Hypothalamus (tissue), 51 donors: ENCODE results near the gene B3GALNT2.
"Not testable (repeated sequence)": the region's sequence is repeated elsewhere in the genome, so short reads cannot be mapped to it uniquely, and the experiment has no call there.

Experiments
- DNase-seq, 51 donors: peaks; one replicate each; lab custom pipeline; 2025; lab: John Stamatoyannopoulos, UW

B3GALNT2 gene

DNA sequence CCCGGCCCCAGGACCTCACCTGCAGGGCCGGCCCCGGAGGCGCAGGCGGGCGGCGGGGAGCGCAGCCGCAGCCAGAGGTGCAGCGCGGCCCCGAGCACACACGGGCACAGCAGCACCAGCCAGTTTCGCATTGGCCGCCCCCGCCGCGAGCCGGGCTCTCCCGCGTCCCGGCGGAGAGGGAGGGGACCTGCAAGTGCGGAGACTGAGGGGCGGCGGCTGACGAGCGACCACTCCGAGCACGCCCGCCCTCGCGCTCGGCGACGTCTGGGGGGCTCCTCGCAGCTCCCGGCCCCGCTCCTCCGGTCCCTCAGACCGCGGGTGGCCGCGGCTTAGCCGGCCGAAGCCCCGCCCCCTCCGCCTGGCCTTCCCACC is at the start of gene B3GALNT2:
Gene B3GALNT2 (minus strand): TSS at position 331 of the 372 bp plus-strand sequence. CDS start 200 bp downstream, at position 131.
- DNase-seq, result no peak

DNA sequence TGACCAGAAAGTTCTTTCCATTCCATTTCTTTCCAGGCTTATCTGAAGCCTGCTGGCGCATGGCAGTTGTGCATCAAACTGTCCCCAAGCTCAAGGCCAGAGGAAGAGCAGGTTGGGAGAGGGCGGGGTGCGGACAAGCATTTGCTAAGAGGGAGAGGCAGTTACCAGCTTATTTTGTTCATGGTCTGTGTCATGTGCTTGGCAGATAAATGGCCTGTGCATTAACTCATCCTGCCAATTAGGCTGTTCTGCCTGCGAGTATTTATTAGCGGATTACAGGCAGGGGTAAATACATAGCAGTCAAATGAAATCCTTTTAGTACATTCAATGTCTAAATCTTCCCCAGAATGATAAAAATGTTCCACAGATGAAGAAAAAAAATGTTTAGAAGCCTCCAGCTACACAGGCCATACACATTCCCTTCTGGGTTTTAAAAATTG is 48.9 kb upstream of the B3GALNT2 start:
- DNase-seq, result peak in 1 of 51 donors; percentile 8

DNA sequence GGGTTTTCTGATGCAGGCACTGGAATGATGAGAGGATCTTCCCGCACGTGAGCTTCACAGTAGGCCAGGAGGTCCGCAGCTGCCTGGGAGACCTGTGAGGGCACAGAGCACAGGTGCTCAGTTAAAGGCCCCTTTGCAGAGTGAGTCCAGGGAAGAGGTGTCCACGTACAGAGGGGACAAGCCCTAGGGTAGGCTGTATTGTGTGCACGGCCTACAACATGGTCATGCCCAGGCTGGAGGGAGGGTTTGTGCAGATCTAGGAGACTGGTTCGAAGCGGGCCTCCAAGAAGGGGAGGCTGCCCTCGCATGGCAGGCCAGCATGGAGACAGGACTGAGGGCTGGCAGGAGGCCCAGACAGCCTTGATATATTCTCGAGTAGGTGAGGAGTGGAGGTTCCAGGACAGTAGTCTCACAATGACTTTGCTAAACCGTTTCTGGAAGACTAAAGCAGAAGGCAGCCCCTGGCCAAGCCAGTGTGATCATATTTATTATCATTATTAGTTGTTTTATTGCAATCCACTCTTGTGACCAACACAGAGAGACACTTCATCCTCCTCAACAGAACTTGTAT is 48.0 kb upstream of the B3GALNT2 start:
- no peak for DNase-seq

DNA sequence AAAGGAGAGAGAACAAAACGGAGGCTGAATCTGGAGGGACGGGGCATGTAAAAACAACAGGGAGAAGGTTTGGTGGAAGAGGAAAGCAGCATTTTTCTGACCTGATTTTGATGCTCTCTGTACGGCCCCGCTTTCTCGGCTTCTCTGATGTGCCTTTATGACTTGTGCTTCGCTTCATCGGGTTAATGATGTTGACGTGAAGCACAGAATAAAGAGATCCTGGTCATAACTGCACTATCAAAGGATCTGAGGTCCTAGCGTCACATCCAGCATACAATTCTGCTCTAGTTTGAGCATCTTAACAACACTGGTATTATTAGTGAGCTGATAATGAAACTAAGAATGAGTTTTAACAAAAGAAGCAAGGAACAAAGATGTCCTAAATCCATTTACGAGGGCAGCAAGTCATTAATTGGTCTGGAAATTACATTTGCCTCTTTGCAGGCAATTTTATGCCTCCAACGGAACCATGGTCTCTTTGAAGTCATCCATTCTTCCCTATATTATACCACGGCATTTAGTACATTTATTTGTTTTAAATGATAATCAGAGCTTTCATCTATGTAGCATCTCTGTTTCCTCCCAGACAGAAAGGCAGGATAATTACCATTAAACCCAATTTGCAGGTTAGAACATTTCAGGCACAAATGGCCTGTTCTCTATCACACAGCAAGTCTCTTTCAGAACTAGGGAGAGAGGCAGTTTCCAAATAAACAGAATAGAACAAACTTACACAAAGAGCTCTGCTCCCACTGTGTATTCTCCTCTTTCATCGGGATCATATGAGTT is 45.3 kb upstream of the B3GALNT2 start:
- DNase-seq, result no peak

DNA sequence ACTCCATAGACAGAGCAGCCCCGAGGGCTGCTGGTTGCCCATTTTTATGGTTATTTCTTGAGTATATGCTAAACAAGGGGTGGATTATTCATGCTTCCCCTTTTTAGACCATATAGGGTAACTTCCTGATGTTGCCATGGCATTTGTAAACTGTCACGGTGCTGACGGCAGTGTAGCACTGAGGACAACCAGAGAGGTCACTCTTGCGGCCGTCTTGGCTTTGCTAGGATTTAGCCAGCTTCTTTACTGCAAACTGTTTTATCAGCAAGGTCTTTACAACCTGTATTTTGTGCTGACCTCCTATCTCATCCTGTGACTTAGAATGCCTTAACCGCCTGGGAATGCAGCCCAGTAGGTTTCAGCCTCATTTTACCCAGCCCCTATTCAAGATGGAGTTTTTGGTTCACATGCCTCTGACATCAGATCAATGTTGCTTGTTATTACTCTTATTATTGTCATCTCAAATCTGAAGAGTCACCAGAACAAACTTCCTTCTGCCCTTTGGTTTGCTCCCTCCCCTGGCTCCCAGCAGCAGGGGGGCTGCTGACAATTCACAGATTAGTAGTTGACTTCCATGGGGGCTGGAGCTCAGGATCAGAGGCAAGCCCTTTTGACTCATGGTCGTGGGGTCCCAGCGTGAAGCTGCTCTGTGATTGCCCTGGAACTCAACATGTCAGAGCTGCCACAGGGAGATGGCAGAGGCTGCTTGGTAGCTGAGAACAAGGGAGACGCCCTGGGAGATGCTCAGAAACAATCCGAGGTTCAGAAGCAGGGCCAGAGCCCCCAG is 42.3 kb upstream of the B3GALNT2 start:
- DNase-seq, result peak in 1 of 51 donors; percentile 2

DNA sequence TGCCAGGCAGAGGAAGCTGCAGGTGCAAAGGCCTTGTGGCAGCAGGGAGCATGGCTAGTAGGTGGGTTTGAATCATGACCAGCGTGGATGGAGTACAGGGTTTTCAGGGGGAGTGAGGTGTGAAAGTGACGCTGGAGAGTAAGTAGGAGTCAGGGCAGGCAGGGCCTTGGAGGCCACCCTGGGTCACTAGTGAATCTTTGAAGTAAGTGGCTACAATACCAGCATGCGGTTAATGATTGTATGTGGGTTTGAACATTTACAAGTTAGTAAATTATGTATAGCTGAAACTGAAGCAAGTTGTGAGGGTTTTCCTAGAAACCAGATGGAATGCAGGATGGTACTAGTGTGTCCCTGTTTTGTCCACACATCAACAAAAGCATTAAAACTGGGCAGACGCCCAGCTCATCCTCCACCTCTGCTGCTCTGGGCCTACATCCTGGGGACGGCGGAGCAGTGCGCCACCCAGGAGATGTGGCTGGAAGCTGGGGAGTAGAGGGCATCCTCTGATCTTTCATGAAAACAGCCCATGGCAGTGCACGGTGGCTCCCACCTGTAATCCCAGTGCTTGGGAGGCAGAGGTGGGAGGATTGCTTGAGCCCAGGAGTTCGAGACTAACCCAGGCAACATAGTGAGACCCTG is 41.2 kb upstream of the B3GALNT2 start:
- no peak for DNase-seq

DNA sequence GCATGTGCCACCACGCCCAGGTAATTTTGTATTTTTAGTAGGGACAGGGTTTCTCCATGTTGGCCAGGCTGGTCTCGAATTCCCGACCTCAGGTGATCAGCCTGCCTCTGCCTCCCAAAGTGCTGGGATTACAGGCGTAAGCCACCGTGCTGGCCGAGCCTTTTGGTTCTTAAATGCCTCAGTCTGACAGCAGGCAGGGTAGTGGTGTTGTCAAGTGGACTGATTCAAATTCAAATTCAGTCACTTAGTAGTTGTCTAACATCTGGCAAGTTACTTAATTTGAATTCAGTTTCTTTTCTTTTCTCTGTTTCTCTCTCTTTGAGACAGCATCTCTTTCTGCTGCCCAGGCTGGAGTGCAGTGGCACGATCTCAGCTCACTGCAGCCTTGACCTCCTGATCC is 38.6 kb upstream of the B3GALNT2 start:
- DNase-seq, result not testable (repeated sequence)

DNA sequence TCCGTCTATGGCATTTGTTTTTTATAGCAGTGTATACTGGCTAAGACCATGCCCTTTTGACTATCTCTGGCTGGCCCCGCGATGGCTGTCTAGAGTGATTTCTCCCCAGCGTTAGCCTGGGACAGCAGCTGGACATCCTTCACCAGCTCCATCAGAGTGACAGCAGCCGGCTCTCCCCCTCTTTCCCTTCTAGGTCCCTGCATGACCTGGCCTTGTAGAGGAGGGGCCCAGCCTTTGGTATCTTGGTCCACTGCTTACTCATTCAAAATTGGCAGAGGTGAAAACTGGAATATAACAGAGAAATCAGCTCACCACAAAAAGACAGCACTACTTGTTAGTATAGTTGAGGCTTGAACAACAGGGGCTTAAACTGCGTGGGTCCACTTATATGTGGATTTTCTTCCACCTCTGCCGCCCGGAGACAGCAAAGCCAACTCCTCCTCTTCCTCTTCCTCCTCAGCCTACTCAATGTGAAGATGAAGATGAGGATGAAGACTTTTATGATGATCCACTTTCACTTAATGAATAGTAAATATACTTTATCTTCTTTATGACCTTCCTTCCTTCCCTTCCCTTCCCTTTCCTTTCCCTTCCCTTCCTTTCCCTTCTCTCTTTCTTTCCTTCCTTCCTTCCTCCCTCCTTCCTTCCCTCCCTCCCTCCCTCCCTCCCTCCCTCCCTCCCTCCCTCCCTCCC is 29.4 kb upstream of the B3GALNT2 start:
- DNase-seq, result no peak

DNA sequence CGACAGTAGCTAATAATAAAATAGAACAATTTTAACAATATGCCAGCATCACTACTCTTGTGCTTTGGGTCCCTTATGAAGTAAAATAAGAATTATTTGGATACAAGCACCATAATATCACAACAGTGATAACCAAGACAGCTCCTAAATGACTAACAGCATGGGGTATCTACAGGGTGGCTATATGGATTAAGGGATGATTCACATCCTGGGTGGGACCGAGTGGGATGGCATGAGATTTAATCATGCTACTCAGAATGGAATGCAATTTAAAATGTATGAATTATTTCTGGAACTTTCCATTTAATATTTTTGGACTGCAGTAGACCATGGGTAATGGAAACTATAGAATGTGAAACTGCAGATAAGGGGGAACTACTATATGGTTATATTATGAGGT is 28.1 kb upstream of the B3GALNT2 start:
- no peak for DNase-seq

DNA sequence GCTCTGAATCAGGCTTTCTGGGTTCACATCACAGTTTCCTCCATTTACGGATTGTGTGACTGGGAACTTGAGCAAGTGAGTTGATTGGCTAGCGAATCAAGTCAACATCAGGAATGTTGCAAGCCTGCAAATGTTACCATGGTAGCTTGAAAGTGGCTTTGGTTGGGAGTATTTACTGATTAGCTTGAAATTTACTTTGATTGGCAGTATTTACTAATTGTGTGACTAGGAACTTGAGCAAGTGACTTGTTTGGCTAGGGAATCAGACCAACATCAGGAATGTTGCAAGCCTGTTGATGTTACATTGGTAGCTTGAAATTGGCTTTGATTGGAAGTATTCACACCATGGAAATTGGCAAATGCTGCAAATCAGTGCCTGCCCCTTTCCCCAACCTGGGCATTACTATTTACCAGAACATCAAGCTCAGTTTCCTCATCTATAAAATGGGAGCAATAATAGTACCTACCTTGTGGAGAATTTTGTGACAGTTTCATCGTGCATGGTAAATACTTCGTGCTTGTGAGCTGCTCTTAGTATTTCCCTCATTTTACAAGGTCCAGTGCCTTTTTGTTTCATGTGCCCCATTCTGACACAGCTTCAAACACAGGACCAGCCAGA is 23.1 kb upstream of the B3GALNT2 start:
- no peak for DNase-seq

DNA sequence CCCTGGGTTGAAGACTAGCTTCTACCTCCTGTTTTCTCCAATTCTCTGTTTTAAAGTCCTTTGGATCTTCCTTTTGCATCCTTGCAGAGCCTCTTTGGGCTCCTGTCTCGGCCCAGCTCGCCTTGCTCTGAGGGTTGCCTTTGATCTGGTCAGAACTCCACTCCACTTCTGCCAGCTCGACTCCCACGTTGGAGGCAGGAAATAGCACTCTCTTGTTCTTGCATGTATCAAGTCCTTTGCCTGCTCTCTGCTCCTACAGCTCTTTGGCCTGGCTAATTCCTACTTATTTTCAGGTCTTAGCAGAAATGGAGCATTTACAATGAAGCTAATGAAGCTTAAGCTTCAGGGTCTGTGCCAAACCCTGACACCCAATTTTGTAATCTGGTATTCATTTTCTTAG is 21.1 kb upstream of the B3GALNT2 start:
- no peak for DNase-seq

DNA sequence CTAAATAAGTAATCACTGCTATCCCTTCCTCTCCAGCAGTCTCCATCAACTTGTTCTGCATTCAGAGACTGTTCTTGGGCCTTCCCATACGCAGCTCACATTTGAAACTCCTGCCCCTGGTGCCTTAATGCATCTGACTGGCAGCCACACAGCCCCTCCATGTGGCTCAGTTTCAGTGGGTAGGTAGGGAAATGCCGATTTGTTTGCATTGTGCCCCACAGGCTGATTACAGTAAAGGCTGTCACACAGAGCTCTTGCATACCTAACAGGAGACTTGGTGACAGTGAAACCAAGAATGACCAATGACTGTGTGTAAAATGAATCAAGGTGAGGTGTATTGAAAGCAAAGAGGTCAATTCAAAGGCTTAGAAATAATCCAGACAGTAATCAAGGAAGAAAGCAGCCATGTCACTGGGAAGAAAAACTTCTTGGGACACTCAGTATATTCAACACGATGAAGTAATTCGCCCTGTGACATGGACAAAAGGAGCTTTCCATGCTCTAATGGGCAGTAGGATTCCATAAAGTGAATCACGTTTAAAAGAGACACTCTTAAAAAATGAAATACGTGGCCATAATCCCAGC is 12.7 kb upstream of the B3GALNT2 start:
- no peak for DNase-seq

DNA sequence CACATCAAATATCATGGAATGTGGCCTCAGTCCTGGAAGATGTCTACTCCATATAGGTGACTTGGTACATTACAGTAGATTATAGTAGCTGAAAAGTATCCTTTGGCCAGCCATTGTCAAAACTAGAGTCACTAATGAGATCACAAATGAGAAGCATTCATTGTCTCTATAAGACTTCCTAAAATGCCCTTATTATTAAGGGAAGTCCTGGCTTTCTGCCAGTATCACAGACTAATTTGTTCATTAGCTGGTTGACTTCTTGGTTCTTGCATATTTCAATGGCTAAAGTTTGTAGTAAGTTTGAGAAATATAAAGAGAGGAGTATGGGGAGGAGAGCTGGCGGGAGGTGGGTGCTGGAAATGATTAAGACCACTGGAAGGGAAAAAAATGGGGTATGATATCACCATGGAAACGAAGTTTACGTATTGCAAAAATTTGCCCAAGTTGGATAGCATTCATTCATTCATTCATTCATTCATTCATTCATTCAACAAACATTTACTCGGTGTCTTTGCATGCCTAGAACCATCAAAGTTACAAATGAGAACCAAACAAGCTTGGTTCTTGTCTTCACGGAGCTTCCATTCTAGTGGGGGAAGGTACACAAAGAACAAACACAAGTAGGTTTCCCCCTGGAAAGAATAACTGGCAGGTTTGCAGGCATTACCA is 11.7 kb upstream of the B3GALNT2 start:
- DNase-seq, result no peak

DNA sequence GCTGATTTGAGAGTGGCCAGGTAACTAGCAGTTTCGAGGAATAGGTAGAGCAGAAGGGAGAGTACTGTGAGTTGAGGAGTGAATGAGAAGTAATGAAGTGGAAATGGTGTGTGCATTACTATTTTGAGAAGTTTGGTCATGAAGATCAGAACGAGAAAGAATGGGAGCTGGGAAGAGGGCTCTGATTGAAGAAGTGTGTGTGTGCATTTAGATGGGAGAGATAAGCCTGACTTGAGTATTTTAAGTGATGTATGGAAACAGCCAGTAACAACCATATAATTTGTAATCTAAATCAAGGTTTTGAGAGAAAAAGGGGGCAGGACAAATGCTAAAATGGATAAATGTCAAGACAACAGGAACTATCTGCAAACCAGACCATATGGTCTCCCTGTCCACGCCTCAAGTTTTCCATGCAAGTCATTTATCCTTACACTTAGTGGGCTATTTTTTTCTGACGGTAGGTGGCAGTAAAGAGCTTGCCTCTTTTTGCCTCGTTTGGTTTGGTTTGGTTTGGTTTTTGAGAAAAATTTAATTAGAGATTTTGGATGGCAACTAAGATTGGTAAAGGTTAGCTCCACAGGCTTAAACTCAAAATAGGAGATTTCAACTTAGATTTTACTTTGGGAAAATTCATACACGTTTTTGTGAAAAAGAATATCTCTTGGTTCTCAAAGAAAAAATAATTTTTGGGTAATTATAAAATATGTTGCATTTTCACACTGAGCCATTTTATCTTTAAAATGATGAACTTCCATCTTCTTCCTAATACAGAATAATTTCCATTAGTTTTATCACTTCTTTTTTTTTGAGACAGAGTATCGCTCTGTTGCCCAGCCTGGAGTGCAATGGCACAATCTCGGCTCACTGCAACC is 9.5 kb upstream of the B3GALNT2 start:
- DNase-seq, result peak in 8 of 51 donors; percentile 2 to 43 (median 15)

DNA sequence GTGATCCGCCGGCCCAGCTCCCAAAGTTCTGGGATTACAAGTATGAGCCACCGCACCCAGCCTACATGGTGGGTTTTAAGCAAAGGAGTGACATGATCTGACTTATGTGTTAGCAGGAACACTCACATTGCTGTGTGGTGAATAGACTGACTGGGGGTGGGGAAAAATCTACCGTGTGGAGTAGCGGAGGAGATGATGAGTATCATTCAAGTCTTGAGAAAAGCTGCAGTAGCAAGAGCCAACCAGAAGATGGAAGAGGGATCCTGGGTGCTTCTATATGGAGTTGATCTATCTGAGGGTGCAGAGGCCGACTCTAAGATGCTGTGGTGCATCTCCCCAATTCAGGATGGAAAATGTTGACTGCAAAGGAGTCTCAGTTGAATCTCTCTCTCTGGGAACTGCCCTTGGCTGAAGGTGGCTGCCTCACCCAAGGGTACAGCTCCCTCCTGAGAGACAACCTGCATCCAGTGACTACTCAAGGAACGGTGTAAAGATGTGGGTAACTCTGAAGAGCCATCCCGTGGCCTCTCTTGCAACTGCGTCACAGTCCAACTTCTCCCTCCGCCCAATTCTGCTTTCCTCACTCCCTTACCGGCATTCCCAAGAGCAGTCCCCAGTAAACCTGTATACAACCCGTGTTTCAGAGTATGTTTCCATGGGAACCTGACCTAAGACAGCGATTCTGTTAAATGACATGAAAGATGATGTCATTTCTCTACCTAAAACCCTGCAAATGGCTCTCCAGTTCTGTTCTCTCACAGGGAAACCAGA is 7.4 kb upstream of the B3GALNT2 start:
- no peak for DNase-seq

DNA sequence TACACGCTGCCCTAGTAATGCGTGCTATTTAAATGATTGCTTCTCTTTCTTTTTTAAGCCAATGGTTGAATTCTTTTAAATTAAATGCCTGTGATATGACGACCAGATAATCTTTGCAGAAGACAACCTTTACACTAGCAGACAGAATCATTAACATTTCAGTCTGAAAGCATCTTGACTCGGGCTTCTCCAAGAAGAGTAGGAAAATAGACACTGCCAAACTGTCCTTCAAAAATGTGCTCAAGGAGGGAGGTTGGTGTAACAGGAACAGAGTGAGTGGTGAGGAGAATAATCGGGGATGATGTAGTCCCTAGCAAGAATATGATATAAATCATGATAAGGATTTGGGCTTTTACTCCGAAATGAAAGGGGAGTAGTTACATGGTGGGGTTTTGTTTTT is 6.6 kb upstream of the B3GALNT2 start:
- DNase-seq, result no peak

DNA sequence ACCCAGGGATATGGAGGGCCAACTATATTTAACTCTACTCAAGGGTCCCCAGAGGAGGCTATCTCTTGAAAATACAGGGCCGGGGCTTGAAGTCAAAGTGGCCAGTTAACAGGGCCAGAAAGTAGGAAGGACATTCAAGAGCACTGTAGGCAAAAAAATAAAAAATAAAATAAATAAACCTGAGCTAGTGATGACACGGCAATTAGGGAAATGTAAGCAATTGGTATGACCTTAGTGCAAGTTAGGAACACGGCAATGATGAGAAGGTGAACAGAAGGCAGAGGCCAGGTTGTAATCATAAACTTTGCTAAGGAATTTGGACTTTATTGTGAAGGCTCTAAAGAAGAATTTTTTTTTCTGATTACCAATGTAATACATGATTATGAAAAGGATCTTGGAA is 3.4 kb upstream of the B3GALNT2 start:
- DNase-seq, result no peak
